ENCODE data around the gene FER.

GRCh38 chr5:108975697-108976096, 228.0 kb downstream of the FER start:
- TF ChIP-seq CTCF (IDR thresholded peaks at IDR 0.05) (no peak), POLR2A (IDR thresholded peaks at IDR 0.05) (no peak)
